ENCODE measurements around the gene STK17B. TPM values are rescaled to one million over a fixed set of nuclear protein-coding genes. Genes with fewer than 3 reads are reported as not detected.

The STK17B gene
- total RNA-seq, 1 experiment from 2014 or later = 14.9 TPM

DNA sequence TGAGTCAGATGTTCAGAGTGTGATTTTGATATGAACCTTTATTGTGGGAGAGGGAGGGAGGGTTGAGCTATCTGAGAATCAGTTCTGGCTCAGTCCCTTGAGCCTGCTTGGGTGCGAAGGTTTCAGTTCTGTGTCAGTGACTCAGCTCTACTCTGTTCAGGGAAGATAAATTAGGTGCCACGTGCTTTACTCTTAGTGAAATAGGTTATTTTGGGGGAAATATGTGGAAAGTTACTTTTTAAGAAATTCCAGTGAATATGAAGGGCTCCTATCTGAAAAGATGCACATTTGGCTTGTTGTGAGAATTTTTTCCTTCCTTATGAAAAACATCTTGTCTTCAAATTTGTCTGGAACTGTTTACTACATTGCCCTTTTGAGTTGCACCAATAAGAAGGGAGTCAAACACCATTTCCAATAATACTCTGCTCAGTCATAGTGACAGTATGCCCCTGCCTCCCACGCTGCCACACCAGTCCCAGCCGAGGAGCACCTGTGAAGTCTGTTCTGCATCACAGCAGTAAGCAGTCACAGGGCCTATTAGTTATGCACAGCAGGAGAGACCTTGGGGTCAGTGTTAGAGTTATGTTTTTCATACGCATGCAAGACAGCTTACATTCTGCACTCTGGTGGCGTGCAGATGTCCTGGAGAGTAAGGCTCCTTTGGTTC lies 69.9 kb downstream of the STK17B start:
- CTCF ChIA-PET = no interaction called here
- H2AFZ ChIP-seq = no peak overlapping the region
- no peaks in the 10 kb centered on the region for H4K20me1 ChIP-seq (ENCODE audit: insufficient read depth)
- no TSS peak for BruUV-seq (replicated peaks)
- H3K4me3 ChIP-seq = no peak overlapping the region
- H3F3A ChIP-seq (ENCODE audit: insufficient read depth, low read depth) = no peaks in the 10 kb centered on the region
- POLR2A ChIA-PET (ENCODE audit: unreplicated experiment) = no interaction called here
- H3K4me2 ChIP-seq = no peak overlapping the region
- H3K27ac ChIP-seq = no peak overlapping the region
- DNase-seq = no peak
- intact Hi-C loops (cut with micrococcal nuclease; ENCODE audit: unreplicated experiment) = no loop called here
- H3K79me2 ChIP-seq (ENCODE audit: low read depth) = no peaks in the 10 kb centered on the region
- TF ChIP-seq EZH2 (IDR thresholded peaks at IDR 0.05; ENCODE audit: low read depth) = no peak
- TF ChIP-seq, protein P1, sequence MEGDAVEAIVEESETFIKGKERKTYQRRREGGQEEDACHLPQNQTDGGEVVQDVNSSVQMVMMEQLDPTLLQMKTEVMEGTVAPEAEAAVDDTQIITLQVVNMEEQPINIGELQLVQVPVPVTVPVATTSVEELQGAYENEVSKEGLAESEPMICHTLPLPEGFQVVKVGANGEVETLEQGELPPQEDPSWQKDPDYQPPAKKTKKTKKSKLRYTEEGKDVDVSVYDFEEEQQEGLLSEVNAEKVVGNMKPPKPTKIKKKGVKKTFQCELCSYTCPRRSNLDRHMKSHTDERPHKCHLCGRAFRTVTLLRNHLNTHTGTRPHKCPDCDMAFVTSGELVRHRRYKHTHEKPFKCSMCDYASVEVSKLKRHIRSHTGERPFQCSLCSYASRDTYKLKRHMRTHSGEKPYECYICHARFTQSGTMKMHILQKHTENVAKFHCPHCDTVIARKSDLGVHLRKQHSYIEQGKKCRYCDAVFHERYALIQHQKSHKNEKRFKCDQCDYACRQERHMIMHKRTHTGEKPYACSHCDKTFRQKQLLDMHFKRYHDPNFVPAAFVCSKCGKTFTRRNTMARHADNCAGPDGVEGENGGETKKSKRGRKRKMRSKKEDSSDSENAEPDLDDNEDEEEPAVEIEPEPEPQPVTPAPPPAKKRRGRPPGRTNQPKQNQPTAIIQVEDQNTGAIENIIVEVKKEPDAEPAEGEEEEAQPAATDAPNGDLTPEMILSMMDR (conservative IDR thresholded peaks at IDR 0.05) = no peak
- H3K9me3 ChIP-seq (ENCODE audit: insufficient read depth, low read depth) = no peaks in the 10 kb centered on the region
- H3K4me1 ChIP-seq (replicated peaks; ENCODE audit: insufficient read depth) = no peaks in the 10 kb centered on the region
- no peaks in the 10 kb centered on the region for H3K36me3 ChIP-seq (ENCODE audit: low read depth)
- H3K27me3 ChIP-seq (ENCODE audit: insufficient read depth, low read depth) = no peaks in the 10 kb centered on the region
- H3K9me2 ChIP-seq (ENCODE audit: insufficient read depth) = no peaks in the 10 kb centered on the region

DNA sequence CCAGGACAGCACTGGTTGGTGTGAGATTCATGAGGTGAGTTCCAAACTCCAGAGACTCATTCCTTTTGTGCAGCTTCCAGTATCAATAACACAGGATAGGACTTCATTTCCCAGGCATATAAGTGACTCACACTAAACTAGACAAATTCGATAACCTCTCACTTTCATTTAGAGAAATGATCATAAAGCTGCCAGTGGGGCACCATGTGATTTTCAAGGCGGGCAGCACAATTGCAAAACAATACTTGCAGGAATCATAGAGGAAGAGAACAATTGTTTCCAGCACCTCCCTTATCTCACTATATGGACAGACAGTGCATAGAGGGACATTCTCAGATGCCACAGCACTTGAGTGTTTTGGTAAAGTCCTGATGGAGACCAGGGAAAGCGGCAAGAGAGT lies 71.5 kb downstream of the STK17B start:
- H3K4me1 ChIP-seq (replicated peaks; ENCODE audit: insufficient read depth) = no peaks in the 10 kb centered on the region
- H3K27ac ChIP-seq = no peak overlapping the region
- H4K20me1 ChIP-seq (ENCODE audit: insufficient read depth) = no peaks in the 10 kb centered on the region
- H3F3A ChIP-seq (ENCODE audit: insufficient read depth, low read depth) = no peaks in the 10 kb centered on the region
- no peak overlapping the region for H2AFZ ChIP-seq
- no peaks in the 10 kb centered on the region for H3K9me3 ChIP-seq (ENCODE audit: insufficient read depth, low read depth)
- CTCF ChIA-PET = no interaction called here
- no peaks in the 10 kb centered on the region for H3K36me3 ChIP-seq (ENCODE audit: low read depth)
- POLR2A ChIA-PET (ENCODE audit: unreplicated experiment) = no interaction called here
- no peak for DNase-seq
- H3K79me2 ChIP-seq (ENCODE audit: low read depth) = no peaks in the 10 kb centered on the region
- no peak overlapping the region for H3K4me3 ChIP-seq
- H3K4me2 ChIP-seq = no peak overlapping the region
- intact Hi-C loops (cut with micrococcal nuclease; ENCODE audit: unreplicated experiment) = no loop called here
- no peaks in the 10 kb centered on the region for H3K9me2 ChIP-seq (ENCODE audit: insufficient read depth)
- no peaks in the 10 kb centered on the region for H3K27me3 ChIP-seq (ENCODE audit: insufficient read depth, low read depth)
- TF ChIP-seq, protein P1 (conservative IDR thresholded peaks at IDR 0.05) = no peak
- TF ChIP-seq EZH2 (IDR thresholded peaks at IDR 0.05; ENCODE audit: low read depth) = no peak
- no TSS peak for BruUV-seq (replicated peaks)

DNA sequence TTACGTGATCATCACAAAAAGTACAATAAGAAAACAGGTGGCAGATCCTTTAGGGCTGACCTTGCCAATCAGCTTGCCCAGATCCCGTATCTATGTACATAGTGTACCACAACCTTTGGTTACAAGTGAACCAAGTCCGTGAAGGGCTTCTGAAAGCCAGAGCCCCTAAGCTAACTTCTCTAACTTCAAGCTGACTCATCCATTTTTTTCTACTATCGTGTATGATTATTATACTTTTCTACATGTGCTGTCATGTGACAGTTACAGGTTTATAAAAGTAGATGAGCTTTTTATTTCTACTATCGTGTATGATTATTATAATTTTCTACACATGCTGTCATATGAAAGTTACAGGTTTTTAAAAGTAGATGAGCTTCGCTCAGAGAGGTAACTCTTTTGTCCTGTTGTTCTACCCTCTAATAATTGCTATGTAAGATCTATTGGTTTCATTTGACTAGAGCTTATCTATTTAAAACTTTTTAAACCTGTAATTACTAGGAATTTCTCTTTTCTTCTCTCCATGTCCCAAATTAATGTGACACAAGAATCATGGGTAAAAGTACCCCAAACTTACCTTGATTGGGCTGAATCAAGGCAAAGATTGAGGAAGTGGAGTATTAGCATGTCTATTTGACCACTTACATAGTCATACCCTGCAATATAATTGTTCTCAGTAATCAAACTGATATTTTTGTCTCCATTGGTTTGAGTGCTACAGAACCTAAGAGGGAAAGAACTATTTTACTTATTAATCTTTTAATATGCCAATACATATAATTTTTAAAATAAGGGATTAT lies 73.3 kb downstream of the STK17B start:
- no peaks in the 10 kb centered on the region for H3K9me2 ChIP-seq (ENCODE audit: insufficient read depth)
- no peak for DNase-seq
- intact Hi-C loops (cut with micrococcal nuclease; ENCODE audit: unreplicated experiment) = no loop called here
- no peaks in the 10 kb centered on the region for H3F3A ChIP-seq (ENCODE audit: insufficient read depth, low read depth)
- CTCF ChIA-PET = no interaction called here
- no peaks in the 10 kb centered on the region for H3K36me3 ChIP-seq (ENCODE audit: low read depth)
- H3K27me3 ChIP-seq (ENCODE audit: insufficient read depth, low read depth) = no peaks in the 10 kb centered on the region
- no peak overlapping the region for H3K27ac ChIP-seq
- TF ChIP-seq, protein P1 (conservative IDR thresholded peaks at IDR 0.05) = no peak
- no peak for TF ChIP-seq EZH2 (IDR thresholded peaks at IDR 0.05; ENCODE audit: low read depth)
- H3K9me3 ChIP-seq (ENCODE audit: insufficient read depth, low read depth) = no peaks in the 10 kb centered on the region
- no peak overlapping the region for H3K4me3 ChIP-seq
- H2AFZ ChIP-seq = no peak overlapping the region
- no peak overlapping the region for H3K4me2 ChIP-seq
- H3K79me2 ChIP-seq (ENCODE audit: low read depth) = no peaks in the 10 kb centered on the region
- no peaks in the 10 kb centered on the region for H3K4me1 ChIP-seq (replicated peaks; ENCODE audit: insufficient read depth)
- POLR2A ChIA-PET (ENCODE audit: unreplicated experiment) = interaction anchor here (0.7 kb wide), 1 partner anchor 517 kb away, joined by 3 read pairs; no protein-coding TSS in a partner anchor
- no peaks in the 10 kb centered on the region for H4K20me1 ChIP-seq (ENCODE audit: insufficient read depth)
- no TSS peak for BruUV-seq (replicated peaks)

All from PC-9 (cell line).